Neural cell (in vitro differentiated cells): ENCODE results near the gene IGLL5. TPM values are rescaled to one million over a fixed set of nuclear protein-coding genes. Genes with fewer than 3 reads are reported as not detected.

Experiments used
- H2AFZ ChIP-seq: fragments of 200-600, 300-800 bp; sonication (generic), shearing (Covaris generic); 2 replicates; pipeline ENCODE4 v1.6.0; 2014; ENCODE audit warnings: low read depth, mild to moderate bottlenecking, antibody characterized with exemption, low read length, moderate library complexity
- H3F3A ChIP-seq: fragments of 200-600 bp; shearing (Covaris generic); 2 replicates; pipeline ENCODE4 v1.6.1; 2016; ENCODE audit warnings: mild to moderate bottlenecking, moderate library complexity, mixed read lengths, antibody characterized with exemption, low read length; ENCODE audit not compliant: insufficient read depth, poor library complexity, severe bottlenecking
- H3K27ac ChIP-seq: fragments of 200-600, 300-800 bp; sonication (generic), shearing (Covaris generic); 2 replicates; pipeline ENCODE4 v1.5.1; 2014; ENCODE audit warnings: mild to moderate bottlenecking, low read length, moderate library complexity
- H3K27me3 ChIP-seq: fragments of 300-800, 200-600 bp; sonication (generic), shearing (Covaris generic); 2 replicates; pipeline ENCODE4 v1.6.0; 2014; ENCODE audit warnings: mild to moderate bottlenecking, low read depth, low read length, moderate library complexity; ENCODE audit not compliant: insufficient read depth
- H3K36me3 ChIP-seq: fragments of 300-800, 200-600 bp; sonication (generic), shearing (Covaris generic); 2 replicates; pipeline ENCODE4 v1.5.1; 2014; ENCODE audit warnings: mild to moderate bottlenecking, antibody characterized with exemption, low read length, moderate library complexity; ENCODE audit not compliant: insufficient read depth
- H3K4me2 ChIP-seq: fragments of 300-800, 200-600 bp; sonication (generic), shearing (Covaris generic); 2 replicates; pipeline ENCODE4 v1.6.0; 2014; ENCODE audit warnings: mild to moderate bottlenecking, low read length
- H3K4me3 ChIP-seq: fragments of 300-800, 200-600 bp; sonication (generic), shearing (Covaris generic); 2 replicates; pipeline ENCODE4 v1.5.1; 2014; ENCODE audit warnings: mild to moderate bottlenecking, low read length, moderate library complexity
- H3K79me2 ChIP-seq: fragments of 200-600 bp; shearing (Covaris generic); replicated peaks from 2 replicates; pipeline ENCODE4 v1.6.0; 2014; ENCODE audit warnings: mild to moderate bottlenecking, low read length, moderate library complexity; ENCODE audit not compliant: insufficient read depth
- H3K9ac ChIP-seq: fragments of 300-800, 200-600 bp; sonication (generic), shearing (Covaris generic); 2 replicates; pipeline ENCODE4 v1.6.1; 2016; ENCODE audit warnings: mild to moderate bottlenecking, low read length, mixed read lengths
- H3K9me2 ChIP-seq: fragments of 200-600 bp; shearing (Covaris generic); 2 replicates; pipeline ENCODE4 v1.6.1; 2016; ENCODE audit warnings: mild to moderate bottlenecking, low read length, mixed read lengths; ENCODE audit not compliant: insufficient read depth
- H3K9me3 ChIP-seq: fragments of 200-600, 300-800 bp; sonication (generic), shearing (Covaris generic); 2 replicates; pipeline ENCODE4 v1.6.1; 2016; ENCODE audit warnings: mild to moderate bottlenecking, mixed run types, low read length, moderate library complexity, mixed read lengths
- H4K20me1 ChIP-seq: fragments of 200-600 bp; shearing (Covaris generic); 2 replicates; pipeline ENCODE4 v1.6.1; 2016; ENCODE audit warnings: mild to moderate bottlenecking, mixed run types; ENCODE audit not compliant: insufficient read depth
- EP300 ChIP-seq: fragments of 450-650 bp; conservative IDR thresholded peaks from 2 replicates; pipeline ENCODE4 v1.6.1; 2014; ENCODE audit warnings: antibody characterized with exemption, mild to moderate bottlenecking, moderate library complexity; ENCODE audit not compliant: poor library complexity, severe bottlenecking
- EZH2 ChIP-seq: fragments of 200-600, 300-800 bp; shearing (Covaris generic), sonication (generic); IDR thresholded peaks from 2 replicates; pipeline ENCODE4 v1.6.1; 2014; ENCODE audit warnings: antibody characterized with exemption, low read length, borderline replicate concordance, mild to moderate bottlenecking; ENCODE audit not compliant: insufficient read depth, poor library complexity, severe bottlenecking
- MXI1 ChIP-seq: fragments of 450-650 bp; conservative IDR thresholded peaks from 2 replicates; pipeline ENCODE4 v1.6.1; 2014; ENCODE audit warnings: antibody characterized with exemption, mild to moderate bottlenecking; ENCODE audit not compliant: poor library complexity, severe bottlenecking
- POLR2AphosphoS5 ChIP-seq: IDR thresholded peaks from 2 replicates; pipeline ENCODE4 v1.6.1; 2012
- RAD21 ChIP-seq: fragments of 450-650 bp; conservative IDR thresholded peaks from 2 replicates; pipeline ENCODE4 v1.6.1; 2014; ENCODE audit warnings: antibody characterized with exemption, mild to moderate bottlenecking, moderate library complexity
- SMC3 ChIP-seq: fragments of 450-650 bp; conservative IDR thresholded peaks from 2 replicates; pipeline ENCODE4 v1.6.1; 2014; ENCODE audit warnings: antibody characterized with exemption, mild to moderate bottlenecking, moderate library complexity; ENCODE audit not compliant: poor library complexity
- TAF1 ChIP-seq: IDR thresholded peaks from 2 replicates; pipeline ENCODE4 v1.6.1; 2012; ENCODE audit warnings: low read depth
- polyA plus RNA-seq: library from polyadenylated mRNA; depleted of rRNA; stranded (reverse); fragments of >200 nt; gene quantifications from 2 replicates; pipeline ENCODE4 v1.2.3, GENCODE V29; 2014
- TF ChIP-seq, protein P1 (sequence below): fragments of 450-650 bp; IDR thresholded peaks from 2 replicates; pipeline ENCODE4 v1.5.1; 2014; ENCODE audit warnings: antibody characterized with exemption, mild to moderate bottlenecking, moderate library complexity; ENCODE audit not compliant: poor library complexity, severe bottlenecking
- TF ChIP-seq, protein P2 (sequence below): IDR thresholded peaks from 2 replicates; pipeline ENCODE4 v1.6.1; 2012; ENCODE audit warnings: borderline replicate concordance

The IGLL5 gene
- polyA plus RNA-seq, 1 donor from 2014 or later, result 0.19 TPM

DNA sequence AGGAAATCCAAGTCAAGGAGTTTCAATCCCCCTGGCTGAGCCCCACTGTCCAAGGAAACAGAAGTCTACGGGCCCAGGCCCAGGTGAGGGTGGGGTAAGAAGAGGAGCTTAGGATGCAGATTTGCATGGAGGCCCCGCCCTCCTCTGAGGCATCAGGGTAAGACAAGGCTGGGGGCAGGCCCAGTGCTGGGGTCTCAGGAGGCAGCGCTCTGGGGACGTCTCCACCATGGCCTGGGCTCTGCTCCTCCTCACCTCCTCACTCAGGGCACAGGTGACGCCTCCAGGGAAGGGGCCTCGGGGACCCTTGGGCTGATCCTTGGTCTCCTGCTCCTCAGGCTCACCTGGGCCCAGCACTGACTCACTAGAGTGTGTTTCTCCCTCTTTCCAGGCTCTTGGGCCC, 31.3 kb upstream of the IGLL5 start:
- Histone ChIP-seq H3K9me2 (no peaks in the 10 kb centered on the region), H4K20me1 (no peaks in the 10 kb centered on the region), H3K27ac (no peak overlapping the region), H3K9ac (no peak overlapping the region), H3K4me2 (no peak overlapping the region), H3K9me3 (no peaks in the 10 kb centered on the region), H3K36me3 (no peaks in the 10 kb centered on the region), H3K27me3 (no peaks in the 10 kb centered on the region), H3K79me2 (no peaks in the 10 kb centered on the region), H3F3A (no peaks in the 10 kb centered on the region), H2AFZ (no peak overlapping the region), H3K4me3 (no peak overlapping the region)
- TF ChIP-seq EP300 (no peak), TAF1 (no peak), SMC3 (no peak), EZH2 (no peak), RAD21 (no peak), POLR2AphosphoS5 (no peak), MXI1 (no peak)
- TF ChIP-seq, protein P1, sequence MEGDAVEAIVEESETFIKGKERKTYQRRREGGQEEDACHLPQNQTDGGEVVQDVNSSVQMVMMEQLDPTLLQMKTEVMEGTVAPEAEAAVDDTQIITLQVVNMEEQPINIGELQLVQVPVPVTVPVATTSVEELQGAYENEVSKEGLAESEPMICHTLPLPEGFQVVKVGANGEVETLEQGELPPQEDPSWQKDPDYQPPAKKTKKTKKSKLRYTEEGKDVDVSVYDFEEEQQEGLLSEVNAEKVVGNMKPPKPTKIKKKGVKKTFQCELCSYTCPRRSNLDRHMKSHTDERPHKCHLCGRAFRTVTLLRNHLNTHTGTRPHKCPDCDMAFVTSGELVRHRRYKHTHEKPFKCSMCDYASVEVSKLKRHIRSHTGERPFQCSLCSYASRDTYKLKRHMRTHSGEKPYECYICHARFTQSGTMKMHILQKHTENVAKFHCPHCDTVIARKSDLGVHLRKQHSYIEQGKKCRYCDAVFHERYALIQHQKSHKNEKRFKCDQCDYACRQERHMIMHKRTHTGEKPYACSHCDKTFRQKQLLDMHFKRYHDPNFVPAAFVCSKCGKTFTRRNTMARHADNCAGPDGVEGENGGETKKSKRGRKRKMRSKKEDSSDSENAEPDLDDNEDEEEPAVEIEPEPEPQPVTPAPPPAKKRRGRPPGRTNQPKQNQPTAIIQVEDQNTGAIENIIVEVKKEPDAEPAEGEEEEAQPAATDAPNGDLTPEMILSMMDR, result no peak
- TF ChIP-seq, protein P2, sequence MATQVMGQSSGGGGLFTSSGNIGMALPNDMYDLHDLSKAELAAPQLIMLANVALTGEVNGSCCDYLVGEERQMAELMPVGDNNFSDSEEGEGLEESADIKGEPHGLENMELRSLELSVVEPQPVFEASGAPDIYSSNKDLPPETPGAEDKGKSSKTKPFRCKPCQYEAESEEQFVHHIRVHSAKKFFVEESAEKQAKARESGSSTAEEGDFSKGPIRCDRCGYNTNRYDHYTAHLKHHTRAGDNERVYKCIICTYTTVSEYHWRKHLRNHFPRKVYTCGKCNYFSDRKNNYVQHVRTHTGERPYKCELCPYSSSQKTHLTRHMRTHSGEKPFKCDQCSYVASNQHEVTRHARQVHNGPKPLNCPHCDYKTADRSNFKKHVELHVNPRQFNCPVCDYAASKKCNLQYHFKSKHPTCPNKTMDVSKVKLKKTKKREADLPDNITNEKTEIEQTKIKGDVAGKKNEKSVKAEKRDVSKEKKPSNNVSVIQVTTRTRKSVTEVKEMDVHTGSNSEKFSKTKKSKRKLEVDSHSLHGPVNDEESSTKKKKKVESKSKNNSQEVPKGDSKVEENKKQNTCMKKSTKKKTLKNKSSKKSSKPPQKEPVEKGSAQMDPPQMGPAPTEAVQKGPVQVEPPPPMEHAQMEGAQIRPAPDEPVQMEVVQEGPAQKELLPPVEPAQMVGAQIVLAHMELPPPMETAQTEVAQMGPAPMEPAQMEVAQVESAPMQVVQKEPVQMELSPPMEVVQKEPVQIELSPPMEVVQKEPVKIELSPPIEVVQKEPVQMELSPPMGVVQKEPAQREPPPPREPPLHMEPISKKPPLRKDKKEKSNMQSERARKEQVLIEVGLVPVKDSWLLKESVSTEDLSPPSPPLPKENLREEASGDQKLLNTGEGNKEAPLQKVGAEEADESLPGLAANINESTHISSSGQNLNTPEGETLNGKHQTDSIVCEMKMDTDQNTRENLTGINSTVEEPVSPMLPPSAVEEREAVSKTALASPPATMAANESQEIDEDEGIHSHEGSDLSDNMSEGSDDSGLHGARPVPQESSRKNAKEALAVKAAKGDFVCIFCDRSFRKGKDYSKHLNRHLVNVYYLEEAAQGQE, result no peak

DNA sequence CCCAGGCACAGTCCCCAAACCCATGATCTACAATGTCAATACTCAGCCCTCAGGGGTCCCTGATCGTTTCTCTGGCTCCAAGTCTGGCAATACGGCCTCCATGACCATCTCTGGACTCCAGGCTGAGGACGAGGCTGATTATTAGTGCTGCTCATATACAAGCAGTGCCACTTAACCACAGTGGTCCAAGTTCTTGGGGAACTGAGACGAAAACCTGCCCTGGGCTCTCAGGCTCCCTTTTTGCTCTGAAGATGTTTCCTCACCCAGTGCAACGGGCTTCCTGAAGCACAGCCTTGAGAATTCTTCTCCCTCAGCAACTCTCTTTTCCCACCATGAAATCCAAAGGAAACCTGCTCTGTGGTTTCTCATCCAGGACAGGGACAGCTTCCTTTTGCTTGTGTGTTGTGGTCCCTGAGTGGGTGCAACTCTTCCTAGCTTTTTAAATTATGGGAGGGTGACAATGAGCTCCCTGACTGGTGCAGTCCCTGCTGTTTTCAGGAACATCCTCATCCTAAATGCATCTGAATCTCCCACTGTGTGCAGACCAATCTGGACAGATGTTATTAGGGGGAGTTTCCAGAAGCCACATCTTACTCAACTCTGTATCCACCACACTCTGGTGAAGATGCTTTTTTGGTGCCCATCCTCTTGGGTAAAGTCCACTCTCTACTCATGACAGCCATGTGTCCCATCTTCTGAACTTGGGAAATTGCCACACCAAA, 30.6 kb upstream of the IGLL5 start:
- Histone ChIP-seq H3K4me2 (no peak overlapping the region), H3K9ac (no peak overlapping the region), H3K27ac (no peak overlapping the region), H2AFZ (no peak overlapping the region), H4K20me1 (no peaks in the 10 kb centered on the region), H3K9me3 (no peaks in the 10 kb centered on the region), H3K27me3 (no peaks in the 10 kb centered on the region), H3F3A (no peaks in the 10 kb centered on the region), H3K9me2 (no peaks in the 10 kb centered on the region), H3K4me3 (no peak overlapping the region), H3K79me2 (no peaks in the 10 kb centered on the region), H3K36me3 (no peaks in the 10 kb centered on the region)
- TF ChIP-seq MXI1 (no peak), TAF1 (no peak), RAD21 (no peak), SMC3 (no peak)
- TF ChIP-seq, protein P1, result no peak
